Right hindlimb (tissue), 1 donor: ENCODE measurements around the gene MYCBPAP.

ENCODE experiments used
- DNase-seq: peaks from one replicate; pipeline ENCODE4 v3.0.0-alpha.2; 2018

Gene MYCBPAP

GRCh38 chr17:50493744-50494143, 14.5 kb upstream of the MYCBPAP start:
- no peak for DNase-seq

- no peak for DNase-seq
Measured at GRCh38 chr17:50495217-50495823, 12.9 kb upstream of the MYCBPAP start.

GRCh38 chr17:50495918-50496317, 12.3 kb upstream of the MYCBPAP start:
- DNase-seq, result no peak

- no peak for DNase-seq
Measured at GRCh38 chr17:50498021-50498874, 10.0 kb upstream of the MYCBPAP start.

- DNase-seq, result no peak
Measured at GRCh38 chr17:50499270-50499669, 9.0 kb upstream of the MYCBPAP start.

GRCh38 chr17:50499721-50500120, 8.5 kb upstream of the MYCBPAP start:
- DNase-seq, result no peak

GRCh38 chr17:50501054-50501453, 7.2 kb upstream of the MYCBPAP start:
- no peak for DNase-seq

- DNase-seq, result no peak
Measured at GRCh38 chr17:50502301-50502990, 5.8 kb upstream of the MYCBPAP start.

GRCh38 chr17:50505591-50506130, 2.6 kb upstream of the MYCBPAP start:
- DNase-seq, result no peak

- no peak for DNase-seq
Measured at GRCh38 chr17:50506298-50506697, 1.9 kb upstream of the MYCBPAP start.

GRCh38 chr17:50508573-50509460, 578 bp downstream of the MYCBPAP start:
- DNase-seq, result no peak

GRCh38 chr17:50511058-50511457, 2.8 kb downstream of the MYCBPAP start:
- DNase-seq, result no peak

- no peak for DNase-seq
Measured at GRCh38 chr17:50513495-50513894, 5.3 kb downstream of the MYCBPAP start.

GRCh38 chr17:50514388-50514787, 6.1 kb downstream of the MYCBPAP start:
- no peak for DNase-seq

GRCh38 chr17:50514936-50515702, 6.9 kb downstream of the MYCBPAP start:
- DNase-seq, result no peak

GRCh38 chr17:50517011-50517410, 8.8 kb downstream of the MYCBPAP start:
- DNase-seq, result no peak

- no peak for DNase-seq
Measured at GRCh38 chr17:50517504-50518383, 9.5 kb downstream of the MYCBPAP start.

GRCh38 chr17:50518384-50519023, 10.3 kb downstream of the MYCBPAP start:
- DNase-seq, result no peak

GRCh38 chr17:50519141-50519834, 11.0 kb downstream of the MYCBPAP start:
- DNase-seq, result no peak
